AG09319 (cell line): ENCODE results near the gene GATB.

Source experiments
- DNase-seq: peaks from one replicate; pipeline ENCODE4 v3.0.0-alpha.2; 2010; ENCODE audit warnings: low read depth; ENCODE audit errors: extremely low read depth
- CTCF ChIP-seq: IDR thresholded peaks from 2 replicates; pipeline ENCODE4 v1.5.1; 2011; ENCODE audit warnings: low read depth, mild to moderate bottlenecking, inconsistent platforms, low read length, moderate library complexity

GATB gene

GRCh38 chr4:151641167-151641566 lies 119.6 kb downstream of the GATB start:
- peak; percentile 40 for DNase-seq
- TF ChIP-seq CTCF = no peak

- DNase-seq = no peak
- TF ChIP-seq CTCF = no peak
Measured at GRCh38 chr4:151640381-151640780, 120.4 kb downstream of the GATB start.

DNA sequence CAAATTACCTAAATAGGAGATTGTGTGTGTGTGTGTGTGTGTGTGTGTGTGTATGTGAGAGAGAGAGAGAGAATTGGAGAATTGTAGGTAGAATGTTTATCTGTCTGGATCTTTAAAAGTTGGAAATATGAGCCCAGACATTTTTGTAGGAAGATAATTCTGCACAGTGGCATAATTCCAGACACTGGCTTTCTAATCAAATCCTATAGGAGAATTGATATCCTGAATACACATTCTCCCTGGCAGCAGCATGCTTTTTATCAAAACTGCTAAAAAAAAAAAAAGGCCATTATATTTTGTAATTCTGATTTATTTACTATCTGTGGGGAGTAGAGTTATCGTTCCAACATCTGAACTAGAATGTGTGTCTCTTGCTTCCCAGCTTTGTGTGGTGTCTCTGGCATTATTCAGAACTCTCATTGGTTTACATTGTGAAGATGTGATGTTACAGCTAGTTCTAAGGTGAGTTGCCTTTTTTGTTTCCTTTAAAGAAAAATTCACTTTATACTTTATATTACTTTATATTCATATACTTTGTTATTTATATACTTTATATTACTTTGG lies 122.4 kb downstream of the GATB start:
- no peak for TF ChIP-seq CTCF
- DNase-seq = no peak

GRCh38 chr4:151631349-151631748 lies 129.5 kb downstream of the GATB start:
- no peak for DNase-seq
- no peak for TF ChIP-seq CTCF

DNA sequence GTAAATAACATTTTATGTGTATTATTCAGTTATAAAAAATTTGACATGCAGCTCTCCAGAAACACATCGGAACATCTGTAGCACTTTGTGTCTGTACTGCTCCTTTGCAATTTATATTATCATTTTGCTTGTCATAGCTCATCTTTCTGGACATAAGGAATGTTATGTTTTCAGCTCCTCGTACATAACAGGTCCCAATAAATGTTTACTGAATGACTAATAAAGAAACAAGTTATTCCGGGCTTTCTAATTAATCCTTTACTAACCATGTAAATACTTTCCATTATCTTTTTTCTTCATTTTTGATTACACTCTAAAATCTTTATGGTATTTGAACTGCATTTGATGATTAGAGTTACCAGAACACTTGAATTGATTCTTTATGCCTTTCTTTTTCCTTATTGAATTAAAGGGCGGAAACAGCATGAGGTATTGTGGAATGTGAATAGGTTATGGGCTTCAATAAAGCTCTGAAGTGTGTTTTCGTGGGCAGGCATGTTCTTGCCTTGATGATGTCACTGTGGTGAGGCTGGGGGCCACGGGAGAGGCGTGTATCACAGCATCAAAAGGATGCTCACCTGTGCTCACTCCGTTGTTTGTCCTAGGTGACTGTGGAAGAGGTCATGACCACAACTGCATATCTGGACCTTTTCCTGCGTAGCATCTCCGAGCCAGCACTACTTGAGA lies 131.6 kb downstream of the GATB start:
- no peak for TF ChIP-seq CTCF
- no peak for DNase-seq

- TF ChIP-seq CTCF = no peak
- no peak for DNase-seq
Measured at GRCh38 chr4:151628001-151628608, 132.7 kb downstream of the GATB start.

DNA sequence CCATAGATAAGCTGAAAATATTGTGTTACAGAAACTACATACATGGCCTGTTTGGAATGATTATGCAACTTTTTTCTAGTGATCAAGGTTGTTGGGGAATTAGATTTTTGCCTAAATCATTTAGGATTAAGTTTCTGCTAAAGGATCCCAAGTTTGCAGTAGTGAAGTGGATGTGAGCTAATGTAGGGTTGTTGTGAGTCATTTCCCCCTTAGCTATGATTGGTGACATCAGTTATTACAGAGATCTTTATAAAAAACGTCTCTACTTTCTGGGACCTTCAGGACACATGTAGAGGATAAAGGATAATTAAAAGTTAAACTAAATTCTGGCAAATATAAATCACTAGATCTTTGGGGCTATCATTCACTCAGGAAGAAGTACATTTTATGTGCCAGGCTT lies 133.3 kb downstream of the GATB start:
- TF ChIP-seq CTCF = no peak
- DNase-seq = no peak
